HG02571 (cell line): Measurements from ENCODE around the gene CEP70.
"Not testable (repeated sequence)": the region's sequence is repeated elsewhere in the genome, so short reads cannot be mapped to it uniquely, and the experiment has no call there.

Source experiments
- ATAC-seq: cut with Tn5 transposase; IDR thresholded peaks from one replicate; pipeline ENCODE4 v1.9.1; 2021; ENCODE audit warnings: mild to moderate bottlenecking, moderate library complexity; ENCODE audit not compliant: unreplicated experiment

CEP70 gene

DNA sequence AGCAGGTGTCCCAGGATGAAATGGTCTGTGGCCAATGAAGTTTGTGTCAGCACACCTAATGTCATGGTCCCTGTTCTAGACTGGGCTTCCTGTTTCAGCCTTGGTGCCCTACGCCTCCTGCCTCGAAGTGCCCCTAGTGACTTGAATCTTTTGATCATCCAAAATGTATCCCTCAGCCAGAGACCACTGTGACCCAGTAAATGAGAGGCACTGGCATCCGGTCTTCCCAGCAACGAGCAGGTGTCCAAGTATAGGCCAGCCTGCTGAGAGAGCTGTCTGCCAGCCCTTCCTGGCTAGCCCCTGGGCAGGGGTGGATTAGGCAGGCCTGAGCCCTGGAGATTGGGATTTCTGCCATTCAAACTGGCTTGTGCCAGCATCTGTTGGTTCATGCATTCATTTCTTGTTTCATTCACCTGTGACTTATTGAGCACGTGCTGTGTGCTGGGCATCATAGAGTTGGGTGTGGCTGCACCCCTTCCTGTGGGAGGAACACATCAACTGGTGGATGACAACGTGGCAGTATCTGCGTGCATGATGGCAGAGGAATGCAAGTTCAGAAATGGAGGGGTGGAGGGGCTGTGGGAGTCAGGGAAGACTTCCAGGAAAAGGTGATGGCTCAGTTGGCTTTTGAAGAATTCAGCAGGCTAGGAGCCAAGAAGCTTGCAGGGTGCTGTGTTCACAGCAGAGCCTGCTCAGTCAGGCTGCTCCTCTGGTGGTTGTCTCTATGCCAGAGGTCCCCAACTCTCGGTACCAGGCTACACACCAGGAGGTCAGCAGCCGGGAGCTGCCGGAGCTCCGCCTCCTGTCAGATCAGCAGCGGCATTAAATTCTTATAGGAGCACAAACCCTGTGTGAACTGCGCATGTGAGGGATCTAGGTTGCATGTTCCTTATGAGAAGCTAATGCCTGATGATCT, 138.0 kb downstream of the CEP70 start:
- no peak for ATAC-seq

DNA sequence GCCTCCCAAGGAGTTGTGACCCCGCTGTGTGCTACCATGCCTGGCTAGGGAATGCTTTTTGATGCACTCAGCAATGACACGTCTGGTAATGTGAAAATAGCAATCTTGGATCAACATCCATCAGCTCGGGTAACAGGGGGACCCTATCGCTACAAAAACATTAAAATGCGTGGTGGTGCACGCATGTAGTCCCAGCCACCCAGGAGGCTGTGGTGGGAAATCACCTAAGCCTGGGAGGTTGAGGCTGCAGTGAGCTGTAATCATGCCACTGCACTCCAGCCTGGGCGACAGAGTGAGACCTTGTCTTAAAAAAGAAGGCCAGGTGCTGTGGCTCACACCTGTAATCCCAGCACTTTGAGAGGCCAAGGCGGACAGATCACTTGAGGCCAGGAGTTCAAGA, 140.1 kb downstream of the CEP70 start:
- ATAC-seq = not testable (repeated sequence)

DNA sequence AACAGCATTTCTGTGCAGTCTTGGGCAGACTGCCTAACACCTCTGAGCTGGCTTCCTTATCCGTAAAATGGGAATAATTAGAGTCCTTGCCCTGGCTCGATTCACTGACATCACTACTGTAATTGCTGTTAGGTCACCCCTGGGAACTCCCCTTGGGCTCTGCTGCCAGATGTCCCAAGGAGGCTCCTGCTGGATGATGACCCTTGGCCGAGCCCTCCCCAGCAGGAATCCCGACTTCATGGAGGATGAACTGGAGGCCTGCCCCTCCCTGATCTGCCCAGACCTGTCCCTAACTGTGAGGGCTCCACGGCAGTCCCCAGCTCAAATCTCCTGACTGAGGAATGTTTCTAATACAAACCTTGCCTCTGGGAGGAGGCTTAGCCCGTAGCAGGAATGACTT, 141.6 kb downstream of the CEP70 start:
- ATAC-seq = no peak

DNA sequence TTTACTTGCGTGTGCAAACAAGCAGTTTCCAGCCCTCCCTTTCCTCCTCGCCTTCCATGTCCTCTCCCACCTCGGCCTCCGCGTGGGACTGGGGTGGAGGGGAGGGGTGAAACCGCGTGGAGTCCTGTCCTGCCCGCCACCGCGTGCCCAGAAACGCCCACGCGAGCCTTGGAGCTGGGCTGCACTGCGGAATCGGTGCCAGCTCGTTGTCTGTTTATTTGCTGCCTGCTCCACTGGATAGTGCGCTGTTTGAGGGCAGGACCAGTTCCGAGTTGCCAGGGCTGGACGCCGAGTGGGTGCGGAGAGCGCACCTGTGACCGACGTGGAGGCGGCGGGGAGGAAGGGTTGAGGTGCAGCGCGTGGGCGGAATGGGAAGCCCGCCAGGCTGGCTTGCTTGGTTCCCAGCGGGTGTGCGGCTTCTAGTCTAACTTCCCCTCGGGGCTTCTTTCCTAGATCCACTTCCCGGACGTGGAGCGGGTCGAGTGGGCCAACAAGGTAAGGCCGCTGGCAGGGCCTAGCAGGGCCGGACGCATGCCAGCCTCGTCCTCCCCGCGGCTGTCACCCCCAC, 142.4 kb downstream of the CEP70 start:
- no peak for ATAC-seq

DNA sequence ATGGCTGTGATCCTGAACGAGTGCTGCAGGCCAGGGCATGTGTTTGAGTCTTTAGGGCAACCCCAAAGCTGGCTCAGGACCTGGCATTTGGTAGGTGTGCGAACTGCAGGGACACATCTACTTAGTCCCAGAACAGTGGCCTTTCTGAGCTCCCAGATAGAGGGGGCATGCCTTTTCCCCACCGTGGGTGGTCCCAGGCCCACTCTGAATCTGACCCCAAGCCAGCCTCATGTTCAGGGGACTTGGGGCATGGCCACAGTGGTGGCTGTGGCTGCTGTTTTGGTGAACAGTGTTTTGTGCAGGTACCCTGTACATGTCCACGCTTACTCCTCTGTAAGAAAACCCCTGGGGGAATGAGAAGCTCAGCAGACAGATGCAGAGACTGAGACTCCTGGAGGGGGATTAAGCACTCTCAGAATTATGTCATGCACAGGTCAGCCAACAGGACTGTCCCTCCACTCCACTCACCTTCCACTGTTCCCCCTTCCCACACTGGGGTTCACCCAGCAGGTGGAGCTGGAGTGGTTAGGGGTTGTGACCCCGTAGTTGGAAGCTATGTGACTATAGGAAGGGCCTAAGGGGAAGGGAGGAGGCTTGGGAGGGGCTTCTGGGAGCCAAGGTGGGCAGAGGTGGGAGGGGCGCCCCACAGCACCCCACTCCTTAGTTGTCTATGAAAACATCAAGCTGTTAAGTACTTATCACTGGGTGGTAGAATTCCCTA, 143.2 kb downstream of the CEP70 start:
- ATAC-seq = no peak

DNA sequence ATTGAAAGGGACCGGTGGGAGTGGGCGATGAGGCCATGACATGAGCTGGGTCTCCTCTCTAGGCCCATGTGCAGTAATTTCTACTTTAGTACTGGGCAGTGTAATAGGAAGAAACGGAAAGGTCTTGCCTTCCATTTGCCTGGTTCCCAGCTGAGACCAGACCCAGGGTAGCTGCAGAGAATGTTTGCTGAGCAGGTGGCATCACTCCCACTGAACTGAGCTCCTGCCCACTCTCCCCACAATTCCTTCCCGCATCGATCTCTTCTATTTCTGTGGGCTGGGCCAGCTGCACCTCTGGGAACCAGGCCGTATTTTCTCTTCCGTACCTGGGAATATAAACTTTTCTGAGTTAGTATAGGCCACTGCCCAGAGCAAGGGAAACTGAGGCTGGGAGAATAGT, 143.9 kb downstream of the CEP70 start:
- no peak for ATAC-seq

DNA sequence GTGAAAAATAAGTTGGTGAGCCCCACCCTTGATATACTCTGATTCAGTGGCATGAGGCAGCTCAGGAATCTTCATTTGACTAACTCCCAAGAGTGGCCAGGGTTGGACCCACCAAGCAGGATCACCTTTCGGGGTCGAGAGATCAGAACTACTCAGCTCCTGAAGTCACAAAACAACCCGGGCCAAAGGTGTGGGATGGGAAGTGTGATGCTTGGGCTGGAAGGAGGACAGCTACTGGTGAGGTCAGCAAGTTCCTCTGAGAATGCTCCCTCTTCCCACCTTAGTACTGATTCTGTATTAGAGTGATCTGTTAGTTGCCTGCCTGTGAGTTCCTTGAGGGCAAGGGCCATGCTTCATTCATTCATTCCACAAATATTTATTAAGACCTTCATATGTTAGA, 144.6 kb downstream of the CEP70 start:
- ATAC-seq = no peak

DNA sequence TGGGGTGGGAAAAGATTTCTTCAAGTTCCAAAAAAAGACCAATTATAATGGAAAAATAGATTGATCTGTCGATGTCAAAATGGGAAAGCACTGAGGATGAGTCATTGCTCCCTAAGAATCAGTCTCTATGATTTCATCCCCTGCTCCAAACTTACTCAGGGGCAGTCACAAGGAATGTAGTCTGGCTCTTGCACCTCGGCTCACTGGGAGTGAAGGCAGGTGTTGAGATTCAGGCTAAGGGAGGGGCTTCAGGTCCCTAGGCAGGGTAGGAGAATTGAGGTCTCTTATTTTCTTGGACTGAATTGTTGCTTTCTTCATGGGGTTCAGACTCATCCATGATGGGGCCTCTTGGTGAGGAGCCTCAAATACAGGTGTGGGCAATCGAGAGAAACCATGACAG, 145.4 kb downstream of the CEP70 start:
- no peak for ATAC-seq

DNA sequence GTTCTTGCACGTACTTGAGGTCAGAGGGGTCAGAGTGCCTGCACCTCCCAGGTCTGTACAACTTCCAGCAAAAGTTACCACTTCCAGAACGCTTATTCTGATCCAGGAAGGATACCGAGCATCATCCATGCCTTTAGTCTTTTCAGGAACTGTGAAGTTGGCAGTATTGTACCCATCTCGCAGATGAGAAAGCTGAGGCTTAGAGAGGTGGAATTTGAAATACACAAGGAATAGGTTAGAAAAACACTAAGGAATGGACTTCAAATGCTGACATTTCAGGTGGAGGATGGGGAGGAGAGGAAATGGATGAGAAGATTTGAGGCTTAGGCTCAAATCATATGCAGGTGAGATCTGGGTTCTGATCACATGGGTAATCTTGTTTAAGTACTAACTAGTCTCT, 148.4 kb downstream of the CEP70 start:
- no peak for ATAC-seq

DNA sequence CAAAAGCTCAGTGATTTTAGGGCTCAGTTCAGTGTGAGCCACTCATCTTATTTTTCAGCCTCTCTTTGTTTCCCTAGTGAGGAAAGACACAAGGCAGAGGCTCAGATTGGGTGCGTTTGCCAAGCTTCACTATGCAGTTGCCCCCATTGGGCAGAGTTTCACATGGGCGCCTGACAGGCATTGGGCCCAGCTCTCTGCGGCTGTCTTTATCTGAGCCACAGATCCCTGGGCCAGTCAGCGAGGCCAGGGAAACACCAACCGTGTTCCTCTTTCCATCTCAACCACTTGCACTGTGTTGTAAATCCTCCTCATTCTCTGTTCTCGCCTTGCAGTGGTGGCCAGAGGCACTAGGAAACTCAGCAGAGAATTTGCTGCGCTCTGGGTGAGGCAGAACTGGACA, 148.8 kb downstream of the CEP70 start:
- ATAC-seq = no peak
